SH-SY5Y (cell line): Measurements from ENCODE around the gene PKNOX2.

Source experiments
- GATA2 ChIP-seq: IDR thresholded peaks from 2 replicates; pipeline ENCODE4 v1.6.1; 2011; ENCODE audit warnings: mild to moderate bottlenecking, low read depth, low read length
- GATA3 ChIP-seq: IDR thresholded peaks from 2 replicates; pipeline ENCODE4 v1.6.1; 2011; ENCODE audit warnings: low read depth, mild to moderate bottlenecking, low read length, moderate library complexity

DNA sequence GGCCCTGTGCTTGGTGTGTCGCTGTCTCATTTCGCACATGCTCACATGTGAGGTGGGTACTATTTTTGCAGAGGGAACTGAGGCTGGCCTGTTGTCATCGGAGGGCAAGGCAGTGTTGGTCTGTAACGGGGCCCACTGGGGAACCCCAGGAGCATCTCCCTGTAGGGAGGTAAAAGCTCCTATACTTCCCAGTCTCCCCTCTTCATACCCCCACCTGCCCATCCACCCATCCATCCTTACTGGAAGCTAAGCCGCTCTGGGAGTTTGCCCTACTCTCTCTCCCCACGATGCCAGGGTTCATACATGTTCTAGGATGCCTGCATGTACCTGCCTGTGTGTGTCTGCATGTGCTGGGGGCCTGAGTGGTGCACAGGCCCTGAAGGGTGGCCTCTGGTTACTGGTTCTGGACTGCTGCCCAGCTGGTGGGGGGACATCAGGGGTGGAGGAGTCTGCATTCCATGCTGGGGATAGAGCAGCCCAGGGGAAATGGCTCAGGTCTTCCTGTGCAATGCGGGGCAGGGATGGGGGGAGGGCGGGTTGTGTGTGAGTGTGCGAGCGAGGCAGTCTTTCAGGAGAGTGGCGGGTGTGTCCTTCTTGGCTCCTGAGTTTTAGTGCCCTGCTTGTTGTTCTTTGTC lies 77.7 kb downstream of the PKNOX2 start:
- TF ChIP-seq GATA3, result no peak
- no peak for TF ChIP-seq GATA2
